ENCODE data around the gene PACSIN2. TPM values are rescaled to one million over a fixed set of nuclear protein-coding genes. Genes with fewer than 3 reads are reported as not detected.

The PACSIN2 gene
- total RNA-seq, 1 experiment from 2014 or later = 70.5 TPM

- no peak for TF ChIP-seq AFF4 (CRISPR knock-in tag; IDR thresholded peaks at IDR 0.05; ENCODE audit: borderline replicate concordance)
- TF ChIP-seq MAX (CRISPR knock-in tag; IDR thresholded peaks at IDR 0.05) = no peak
- no peak for TF ChIP-seq ZNF416 (CRISPR knock-in tag; IDR thresholded peaks at IDR 0.05)
- TF ChIP-seq FOXK1 (CRISPR knock-in tag; IDR thresholded peaks at IDR 0.05) = no peak
- TF ChIP-seq ZBTB43 (CRISPR knock-in tag; IDR thresholded peaks at IDR 0.05) = no peak
- TF ChIP-seq ZNF263 (CRISPR knock-in tag; IDR thresholded peaks at IDR 0.05; ENCODE audit: low read depth) = no peak
- no peak for TF ChIP-seq RELA (CRISPR knock-in tag; IDR thresholded peaks at IDR 0.05; ENCODE audit: borderline replicate concordance)
- TF ChIP-seq CBFB (CRISPR knock-in tag; IDR thresholded peaks at IDR 0.05; ENCODE audit: low read depth) = no peak
- no peak for TF ChIP-seq CREB1 (CRISPR knock-in tag; IDR thresholded peaks at IDR 0.05)
- no peak for TF ChIP-seq ZNF425 (CRISPR knock-in tag; conservative IDR thresholded peaks at IDR 0.05)
These were observed 104.6 kb downstream of the PACSIN2 start (continued) for GRCh38 chr22:42910221-42910942.

GRCh38 chr22:42909363-42910058 lies 105.4 kb downstream of the PACSIN2 start:
- ATAC-seq (no peak), DNase-seq (ENCODE audit: low spot score) (no peak)
- Mint-ChIP-seq H3K4me1 (peaks cover 18% of the 10 kb centered on the region), H3K27me3 (ENCODE audit: low read depth) (no peaks in the 10 kb centered on the region), H3K4me3 (no peak overlapping the region), H3K27ac (peak overlapping the region; percentile 39; the same call in 1 of the 2 replicates), H3K9me3 (no peaks in the 10 kb centered on the region), H3K36me3 (peaks cover 9% of the 10 kb centered on the region; the same call in 1 of the 2 replicates)
- CTCF ChIA-PET = interaction anchor here (0.9 to 1.3 kb wide), 2 partner anchors 151 to 264 kb away, joined by 3 read pairs; no protein-coding TSS in a partner anchor
- POLR2A ChIA-PET = no interaction called here
- TF ChIP-seq TCF7 (CRISPR knock-in tag; IDR thresholded peaks at IDR 0.05; ENCODE audit: low read depth) (no peak), MXD4 (CRISPR knock-in tag; IDR thresholded peaks at IDR 0.05; ENCODE audit: borderline replicate concordance) (no peak), MYBL2 (CRISPR knock-in tag; IDR thresholded peaks at IDR 0.05) (no peak), ATF3 (CRISPR knock-in tag; conservative IDR thresholded peaks at IDR 0.05) (no peak), CDX4 (CRISPR knock-in tag; IDR thresholded peaks at IDR 0.05; ENCODE audit: borderline replicate concordance) (no peak), SMAD4 (CRISPR knock-in tag; IDR thresholded peaks at IDR 0.05) (no peak), ATF1 (CRISPR knock-in tag; IDR thresholded peaks at IDR 0.05) (no peak), PRRX2 (CRISPR knock-in tag; IDR thresholded peaks at IDR 0.05) (no peak), E2F5 (CRISPR knock-in tag; IDR thresholded peaks at IDR 0.05) (no peak), STAT6 (CRISPR knock-in tag; conservative IDR thresholded peaks at IDR 0.05; ENCODE audit: low read depth) (no peak), E2F4 (CRISPR knock-in tag; IDR thresholded peaks at IDR 0.05; ENCODE audit: borderline replicate concordance, low read depth) (no peak)
